HG02798 (cell line): ENCODE results near the gene CLMN.
A peak's percentile ranks its signal among the peaks of the same experiment; 100 is the strongest.
"Not testable (repeated sequence)": the region's sequence is repeated elsewhere in the genome, so short reads cannot be mapped to it uniquely, and the experiment has no call there.

Experiments used
- ATAC-seq: cut with Tn5 transposase; IDR thresholded peaks from one replicate; pipeline ENCODE4 v1.9.1; 2021; ENCODE audit warnings: mild to moderate bottlenecking; ENCODE audit not compliant: unreplicated experiment, poor library complexity

The CLMN gene

DNA sequence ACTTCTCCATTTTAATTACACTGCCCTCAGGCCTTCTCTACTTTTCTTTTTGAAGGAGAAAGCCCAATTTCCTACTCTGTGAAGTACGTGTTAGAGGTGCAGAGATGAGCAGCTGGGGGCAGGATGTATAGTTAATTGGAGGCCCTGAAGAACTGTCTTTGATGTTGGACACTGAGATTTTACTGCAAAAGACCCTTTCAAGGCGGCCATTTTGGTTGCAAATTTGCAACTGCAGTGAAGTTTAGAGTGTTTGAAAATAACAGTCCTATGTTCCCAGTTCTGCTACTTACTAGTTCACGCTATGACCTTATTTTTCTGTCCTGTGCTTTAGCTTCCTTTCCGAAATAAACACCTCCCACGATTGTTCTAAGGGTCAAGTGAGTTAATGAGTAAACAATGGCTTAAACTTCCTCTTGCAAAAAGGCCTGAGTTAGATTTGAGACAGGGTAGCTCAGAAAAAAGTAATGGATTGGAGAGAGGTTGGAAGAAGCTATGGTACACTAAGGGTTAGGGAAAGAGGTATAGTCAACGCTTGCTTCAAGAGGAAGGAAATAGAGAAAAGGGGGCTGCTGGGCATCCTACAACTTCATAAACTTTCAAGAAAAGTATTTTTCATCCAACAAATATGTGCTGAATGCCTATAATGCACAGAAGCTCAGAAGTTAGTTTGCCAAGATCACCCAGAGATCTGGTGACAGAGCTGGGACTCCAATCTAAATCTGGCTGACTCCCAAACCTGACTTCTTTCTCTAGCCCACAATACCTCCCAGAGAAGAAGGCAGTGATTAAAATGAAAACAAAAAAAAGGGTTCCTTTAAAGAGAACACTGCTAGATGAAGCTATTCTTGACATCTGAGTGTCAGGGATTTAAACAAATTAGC is 135.9 kb downstream of the CLMN start:
- ATAC-seq: peak; percentile 56

DNA sequence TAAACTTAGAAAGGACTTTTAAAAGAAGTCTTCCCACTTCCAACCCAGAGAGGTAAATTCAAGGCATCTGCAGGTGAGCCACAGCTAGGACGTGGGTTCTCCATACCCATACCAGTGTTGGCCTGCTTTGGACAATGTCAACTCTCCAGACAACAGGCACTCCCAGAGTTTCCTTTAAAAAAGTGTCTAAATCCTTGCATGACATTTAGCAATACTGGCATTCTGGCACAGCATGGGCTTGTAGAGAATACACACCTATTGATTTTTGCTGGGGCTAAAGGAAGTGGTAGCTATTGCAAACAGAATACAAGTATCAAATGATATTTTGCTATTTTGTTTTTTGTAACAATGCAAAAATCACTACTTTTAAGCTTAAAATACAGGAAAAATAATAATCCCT is 136.6 kb downstream of the CLMN start:
- ATAC-seq: no peak

DNA sequence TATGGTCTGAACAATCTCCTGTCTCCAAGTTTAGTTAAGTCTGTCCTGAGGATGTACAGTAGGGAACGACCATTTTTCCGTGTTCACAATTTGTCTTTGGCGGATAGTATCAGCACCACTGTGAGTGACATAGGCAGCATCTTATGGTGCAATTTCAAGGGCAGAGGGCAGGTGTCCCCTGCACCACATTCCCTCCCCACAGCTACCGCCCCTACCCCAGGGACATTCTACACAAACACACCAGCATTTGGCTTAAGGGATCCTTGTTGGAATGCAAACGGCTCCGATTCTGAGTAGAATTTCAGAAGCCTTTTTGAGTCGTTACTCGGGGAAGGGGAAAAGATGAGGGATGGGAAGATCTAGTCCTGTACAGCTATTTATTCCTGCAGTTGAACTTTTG is 137.3 kb downstream of the CLMN start:
- ATAC-seq: no peak

DNA sequence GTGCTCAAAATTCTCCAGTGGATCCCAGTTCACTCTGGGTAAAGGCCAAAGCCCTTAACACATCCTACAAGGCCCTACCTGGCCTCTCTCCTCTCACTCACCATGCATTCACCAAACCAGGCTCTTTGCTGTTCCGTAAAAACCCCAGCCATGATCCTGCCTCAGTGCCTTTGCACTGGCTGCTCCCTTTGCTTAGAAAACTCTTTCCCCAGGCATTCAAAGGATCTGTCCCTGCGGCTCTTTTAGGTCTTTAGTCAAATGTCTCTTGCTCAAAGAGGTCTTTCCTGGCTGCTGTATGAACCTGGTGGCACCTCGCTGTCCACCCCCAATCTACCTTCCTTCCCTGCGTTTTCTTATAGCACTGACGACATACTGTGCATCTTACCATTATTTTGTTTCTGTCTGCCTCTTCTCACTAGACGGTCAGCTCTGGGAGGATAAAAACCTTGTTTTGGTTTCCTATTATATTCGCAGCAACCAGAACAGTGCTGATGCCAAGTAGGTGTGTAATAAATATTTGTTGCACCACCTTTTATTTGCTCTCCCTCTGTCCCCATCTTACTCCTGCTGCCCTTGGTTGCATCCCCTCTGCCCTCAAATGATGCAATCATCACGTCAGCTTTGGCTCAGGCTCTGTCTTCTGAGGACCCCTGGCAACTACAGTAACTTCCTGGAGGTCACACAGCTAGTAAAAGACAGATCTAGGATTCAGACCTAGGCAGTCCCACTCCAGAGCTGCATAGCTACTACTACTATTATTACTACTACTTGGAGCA is 138.6 kb downstream of the CLMN start:
- no peak for ATAC-seq

DNA sequence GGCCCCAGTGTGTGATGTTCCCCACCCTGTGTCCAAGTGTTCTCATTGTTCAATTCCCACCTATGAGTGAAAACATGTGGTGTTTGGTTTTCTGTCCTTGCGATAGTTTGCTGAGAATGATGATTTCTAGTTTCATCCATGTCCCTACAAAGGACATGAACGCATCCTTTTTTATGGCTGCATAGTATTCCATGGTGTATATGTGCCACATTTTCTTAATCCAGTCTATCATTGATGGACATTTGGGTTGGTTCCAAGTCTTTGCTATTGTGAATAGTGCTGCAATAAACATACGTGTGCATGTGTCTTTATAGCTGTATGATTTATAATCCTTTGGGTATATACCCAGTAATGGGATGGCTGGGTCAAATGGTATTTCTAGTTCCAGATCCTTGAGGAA is 144.0 kb downstream of the CLMN start:
- not testable (repeated sequence) for ATAC-seq

DNA sequence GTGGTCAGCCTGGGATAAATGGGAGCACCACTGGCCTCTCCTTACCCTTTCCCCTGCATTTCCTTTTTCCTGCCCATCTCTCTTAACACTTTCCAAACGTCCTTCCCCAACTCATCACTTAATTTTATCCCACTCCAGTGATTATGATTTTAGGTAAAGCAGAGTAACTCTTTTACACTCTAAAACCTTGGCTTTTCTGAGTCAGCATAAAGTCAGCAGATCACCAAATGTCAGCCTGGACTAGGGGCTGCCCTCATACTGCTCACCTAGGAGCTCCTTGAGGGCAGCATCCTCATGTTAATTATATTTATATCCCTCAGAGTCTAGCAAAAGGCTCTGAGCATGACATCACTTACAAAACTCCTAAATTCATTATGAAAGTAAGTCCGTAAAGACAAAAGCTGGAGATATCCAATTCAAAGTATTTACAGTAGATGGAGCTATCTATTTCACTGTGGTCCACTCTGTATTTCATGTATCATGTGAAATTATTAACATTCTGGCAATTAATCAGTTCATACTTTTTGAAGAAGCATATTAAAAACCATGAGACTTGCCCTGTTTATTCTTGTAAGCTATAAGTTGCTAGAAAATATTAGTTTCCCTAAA is 145.4 kb downstream of the CLMN start:
- no peak for ATAC-seq

DNA sequence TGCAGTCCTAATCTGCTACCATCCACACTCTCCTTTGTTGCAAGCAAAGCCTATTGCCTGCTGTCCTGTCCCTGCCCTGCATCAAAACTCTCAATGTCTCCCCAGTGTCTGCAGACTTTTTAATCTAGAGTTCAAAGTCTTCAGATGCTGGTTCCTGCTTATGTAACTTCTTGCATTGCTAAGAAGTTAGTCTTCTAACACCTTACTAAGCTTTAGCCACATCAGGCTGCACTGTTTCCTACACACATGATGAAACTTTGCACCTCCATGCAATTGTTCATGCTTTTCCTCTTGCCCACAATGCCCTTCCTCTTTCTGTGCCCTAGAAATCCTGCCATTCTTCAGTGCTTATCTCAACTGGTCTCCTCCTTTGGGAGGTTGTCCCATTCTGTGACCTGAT is 146.2 kb downstream of the CLMN start:
- ATAC-seq: no peak

DNA sequence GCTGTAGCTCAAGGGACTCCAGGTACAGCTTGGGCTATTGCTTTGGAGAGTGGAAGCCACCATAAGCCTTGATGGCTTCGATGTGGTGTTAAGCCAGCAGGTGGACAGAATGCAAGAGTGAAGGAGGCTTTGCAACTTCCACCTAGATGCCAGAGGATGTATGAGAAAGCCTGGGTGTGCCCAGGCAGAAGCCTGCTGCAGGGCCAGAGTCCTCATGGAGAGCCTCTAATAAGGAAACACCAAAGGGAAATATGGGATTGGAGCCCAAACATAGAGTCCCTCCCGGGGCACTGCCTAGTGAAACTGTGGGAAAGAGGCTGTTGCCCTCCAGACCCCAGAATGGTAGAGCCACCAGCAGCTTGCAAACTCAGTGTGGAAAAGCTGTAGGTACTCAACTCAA is 152.5 kb downstream of the CLMN start:
- no peak for ATAC-seq

DNA sequence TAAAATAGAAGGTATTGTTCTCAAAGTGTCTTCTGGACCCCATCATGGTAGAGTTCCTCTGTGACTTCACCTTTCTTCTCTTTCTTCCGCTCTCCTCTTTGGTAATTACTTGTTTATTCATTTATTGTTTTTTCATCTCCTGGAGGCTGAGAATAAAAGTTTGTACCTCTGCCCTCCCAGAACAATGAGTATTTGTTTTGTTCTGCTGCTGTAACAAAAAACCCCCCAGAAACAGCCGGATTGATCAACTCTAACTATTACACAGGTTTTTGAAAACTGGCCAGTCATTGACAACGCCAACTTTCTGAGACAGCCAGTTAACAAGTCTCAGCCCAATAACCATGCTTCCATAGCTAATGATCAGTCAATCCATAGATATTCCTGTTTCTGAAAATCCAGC is 154.2 kb downstream of the CLMN start:
- ATAC-seq: no peak

DNA sequence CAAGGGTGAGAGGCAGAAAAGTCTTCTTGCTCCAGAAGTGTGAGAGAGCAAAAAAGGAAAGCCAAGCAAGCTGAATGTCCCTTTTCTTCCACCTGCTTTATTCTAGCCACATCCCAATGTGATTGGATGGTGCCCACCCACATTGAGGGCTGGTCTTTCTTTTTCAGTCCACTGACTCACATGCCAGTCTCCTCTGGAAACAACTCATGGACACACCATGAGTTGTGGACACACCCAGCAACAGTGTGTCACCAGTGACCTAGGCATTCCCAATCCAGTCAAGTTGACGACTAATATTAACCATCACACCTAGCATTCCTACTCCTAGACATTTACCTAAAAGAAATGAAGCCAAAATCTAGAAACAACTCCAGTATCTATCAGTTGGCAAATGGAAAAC is 155.2 kb downstream of the CLMN start:
- ATAC-seq: no peak

DNA sequence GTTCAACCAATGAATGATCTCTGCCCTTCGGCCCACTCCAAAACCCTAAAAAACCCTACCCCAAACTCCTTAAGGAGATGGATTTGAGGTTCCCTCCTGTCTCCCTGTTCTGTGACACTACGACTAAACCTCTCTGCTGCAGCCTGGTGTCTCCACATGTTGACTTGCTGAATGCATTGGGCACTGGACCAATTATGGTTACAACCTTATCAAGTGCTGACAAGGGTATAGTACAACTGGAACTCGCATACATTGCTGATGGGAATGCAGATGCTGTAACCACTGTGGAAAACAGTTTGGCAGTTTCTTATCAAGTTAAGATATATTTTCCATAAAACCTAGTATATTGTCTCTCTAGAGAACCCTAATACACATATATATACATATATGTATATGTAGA is 156.0 kb downstream of the CLMN start:
- ATAC-seq: no peak

DNA sequence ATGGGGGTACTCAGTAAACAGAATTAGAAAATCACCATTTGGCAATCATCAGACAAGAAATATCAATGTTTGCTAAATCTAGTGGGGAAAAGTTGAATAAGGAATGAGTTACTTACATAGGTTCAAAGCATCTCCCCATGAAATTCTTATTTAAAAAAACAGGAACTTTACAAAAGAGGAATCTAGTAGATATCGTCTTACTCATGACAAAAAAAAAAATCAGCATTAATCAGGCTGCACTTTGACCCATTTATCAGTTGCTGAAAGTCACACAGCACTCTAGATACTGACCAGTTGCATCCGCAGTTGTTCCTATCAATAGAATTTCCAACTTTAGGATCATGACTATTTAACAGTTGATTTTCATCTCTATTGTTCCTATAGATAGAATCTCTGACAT is 156.6 kb downstream of the CLMN start:
- ATAC-seq: no peak

DNA sequence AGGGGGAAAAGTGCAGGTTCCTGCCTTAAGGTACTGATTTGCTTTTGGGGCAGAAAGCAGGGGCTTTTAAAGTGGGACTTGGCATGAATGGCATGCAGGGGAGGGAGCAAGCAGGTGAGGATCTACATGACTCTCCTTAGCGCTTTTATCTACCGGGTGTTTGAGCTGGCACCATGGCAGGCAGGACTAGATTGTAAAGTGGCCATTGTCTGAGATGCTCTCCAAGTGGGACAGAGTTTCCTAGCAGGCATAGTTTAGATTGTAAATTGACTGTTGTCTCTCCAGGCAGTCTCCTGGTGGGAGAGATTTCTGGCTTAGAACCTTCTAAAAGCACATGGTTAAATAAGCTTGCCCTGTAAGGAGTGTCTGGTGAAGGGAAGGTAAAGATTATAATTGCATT is 157.1 kb downstream of the CLMN start:
- ATAC-seq: no peak

DNA sequence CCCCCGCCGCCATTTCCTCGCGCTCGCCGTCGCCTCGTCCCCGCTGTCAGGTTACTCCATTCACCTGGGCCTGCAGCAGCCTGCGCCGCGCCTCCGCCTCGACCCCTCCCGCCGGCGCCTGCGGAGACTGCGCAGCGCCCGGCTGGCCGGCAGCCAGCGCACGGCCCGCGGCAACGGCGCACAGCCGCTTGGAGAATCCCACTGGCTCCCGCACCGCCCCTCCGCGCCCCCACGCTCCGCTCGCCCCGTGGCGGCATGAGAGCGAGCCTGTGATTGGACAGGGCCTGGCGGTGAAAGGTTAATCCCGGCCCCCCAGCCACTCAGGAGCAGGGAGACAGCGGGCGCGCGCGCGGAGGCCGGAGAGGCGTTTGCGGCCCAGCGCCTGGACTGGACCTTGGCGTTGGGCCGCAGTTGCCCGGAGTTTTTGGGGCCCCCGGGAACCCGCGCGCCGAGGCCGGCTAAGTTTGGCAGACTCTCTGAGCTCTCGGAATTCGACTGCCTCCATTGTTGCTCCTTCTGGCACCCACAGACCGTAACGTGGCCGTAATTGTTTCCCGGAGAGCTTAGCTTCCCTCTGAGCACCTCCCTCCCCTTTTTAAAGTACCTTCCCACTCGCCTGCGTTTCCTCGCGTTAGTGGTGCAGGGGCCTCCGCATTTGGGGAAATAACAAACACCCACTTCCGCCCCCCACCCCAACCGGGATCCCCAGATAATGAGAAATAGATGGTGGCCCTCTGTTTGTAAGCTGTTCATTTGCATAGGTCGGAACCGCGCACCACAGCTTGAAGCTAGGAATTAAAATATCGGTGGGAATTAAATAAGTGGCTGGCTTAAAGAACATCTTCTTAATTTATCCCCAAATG is 162.2 kb downstream of the CLMN start, which contains the start of gene DICER1:
Gene DICER1 (minus strand): TSS at position 203 of the 863 bp plus-strand sequence. CDS start 24,071 bp downstream, outside the sequence.
- peak; percentile 86 for ATAC-seq

DNA sequence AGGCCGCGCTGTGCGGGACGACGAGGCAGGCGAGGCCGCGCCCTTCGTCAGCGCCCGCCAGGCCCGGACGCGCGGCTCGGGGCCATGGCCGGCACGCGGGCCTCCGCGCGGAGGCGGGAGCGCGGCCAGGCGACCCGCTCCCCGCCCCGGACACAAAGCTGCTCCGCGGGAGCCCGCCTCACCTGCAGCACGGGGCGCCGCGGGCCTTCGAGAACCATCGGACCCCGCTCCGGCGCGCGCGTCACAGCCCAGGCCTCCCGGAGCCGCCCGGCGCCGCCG is 162.7 kb downstream of the CLMN start:
- ATAC-seq: peak; percentile 34

DNA sequence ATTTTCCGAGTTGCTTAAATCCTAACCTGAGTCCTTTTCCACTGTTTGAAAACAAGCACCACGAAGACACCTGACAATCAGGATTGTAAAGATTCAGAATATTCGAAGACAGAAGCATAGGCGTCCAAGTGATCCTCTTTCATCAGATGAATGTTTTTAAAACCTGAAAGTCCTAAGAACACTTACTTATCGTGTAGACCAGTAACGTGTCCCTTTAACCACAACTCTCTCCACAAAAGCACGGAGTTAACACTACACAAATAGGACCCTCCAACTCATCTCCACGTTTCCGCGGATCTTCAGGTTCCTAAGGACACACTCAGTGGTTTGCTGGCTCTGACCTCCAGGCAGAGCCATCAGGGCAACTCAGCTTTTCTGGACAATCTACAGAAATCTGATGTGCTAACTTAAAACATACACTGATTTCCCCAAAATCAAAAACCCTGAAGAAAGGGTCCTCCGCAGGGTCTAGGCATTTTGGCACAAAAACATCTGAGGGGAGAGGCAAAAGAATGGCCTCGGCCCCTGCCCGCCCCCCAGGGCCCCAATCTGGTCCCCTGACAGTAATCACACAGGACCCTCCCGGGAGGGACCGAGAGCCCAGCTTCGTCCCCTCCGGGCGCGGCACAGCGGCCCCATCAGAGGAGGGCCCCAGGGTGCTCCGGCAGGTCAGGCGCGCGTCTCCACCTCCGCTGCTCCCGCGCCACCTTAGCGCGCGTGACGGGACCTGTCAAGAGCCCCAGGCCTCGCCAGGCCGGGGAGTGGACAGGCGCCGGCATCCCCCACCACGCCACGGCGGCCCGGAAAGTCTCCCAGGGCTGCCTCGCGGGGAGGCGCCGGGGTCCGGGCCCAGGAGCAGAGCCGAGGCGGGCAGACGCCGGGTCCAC is 163.3 kb downstream of the CLMN start:
- peak; percentile 25 for ATAC-seq

DNA sequence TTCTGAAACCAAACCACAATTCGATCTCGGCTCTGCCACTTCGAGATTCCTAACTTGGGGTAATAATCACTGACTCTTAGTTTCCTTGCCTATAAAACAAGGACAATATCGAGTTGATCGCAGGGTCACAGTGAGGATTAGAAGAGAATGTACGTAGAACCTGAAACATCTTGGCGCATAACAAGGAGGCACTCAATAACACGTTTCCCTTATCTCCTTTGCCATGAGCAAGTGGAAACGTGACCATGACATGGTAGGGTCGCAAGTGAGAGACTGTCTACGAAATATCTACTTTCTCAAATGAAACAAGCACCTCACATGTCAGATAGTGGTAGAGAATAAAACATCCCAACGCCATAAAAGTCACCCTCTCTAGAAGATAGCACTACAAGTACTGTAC is 164.7 kb downstream of the CLMN start:
- ATAC-seq: no peak

DNA sequence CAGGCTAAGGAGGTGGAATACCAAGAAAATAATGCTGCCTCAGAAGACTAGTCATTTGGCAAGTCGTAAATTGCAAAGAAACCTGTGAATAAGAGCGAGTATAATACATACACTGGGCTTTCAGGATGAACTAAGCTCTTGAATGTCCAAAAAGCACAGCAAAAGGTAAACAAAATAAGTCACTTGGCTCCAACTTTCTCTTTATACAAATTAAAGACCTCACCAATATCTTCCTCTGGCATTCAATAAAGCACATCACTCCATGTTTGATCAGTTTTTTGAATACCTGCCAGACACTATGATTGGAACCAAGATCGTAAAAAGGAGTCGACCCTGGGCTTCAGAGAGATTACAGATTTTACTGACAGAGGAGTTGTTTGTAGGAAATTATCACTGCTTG is 165.8 kb downstream of the CLMN start:
- ATAC-seq: no peak

DNA sequence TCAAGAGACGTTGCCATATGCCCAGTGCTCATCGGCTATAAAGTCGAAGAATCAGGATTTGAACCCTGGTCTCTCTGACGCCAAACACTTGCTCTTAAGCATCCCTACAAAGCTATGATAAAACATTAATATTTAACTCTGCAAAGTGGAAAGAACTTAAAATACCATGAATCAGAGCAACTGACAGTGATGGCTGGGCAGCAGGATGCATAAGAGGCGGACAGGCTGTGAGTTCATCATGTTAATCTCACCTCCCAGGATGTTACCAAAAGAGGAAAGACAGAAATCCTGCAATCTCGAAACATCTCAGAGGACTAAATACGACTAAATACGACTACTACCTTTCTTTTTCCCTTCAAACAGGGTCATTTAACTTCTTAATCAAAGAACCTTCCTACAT is 168.1 kb downstream of the CLMN start:
- ATAC-seq: no peak
